HG02610 (cell line): ENCODE measurements around the gene ZNF688.

Experiments used
- ATAC-seq: cut with Tn5 transposase; IDR thresholded peaks from one replicate; pipeline ENCODE4 v1.9.1; 2021; ENCODE audit warnings: mild to moderate bottlenecking, moderate library complexity; ENCODE audit not compliant: unreplicated experiment

Gene ZNF688

GRCh38 chr16:30521873-30522641, 49.5 kb downstream of the ZNF688 start:
- ATAC-seq, result no peak

DNA sequence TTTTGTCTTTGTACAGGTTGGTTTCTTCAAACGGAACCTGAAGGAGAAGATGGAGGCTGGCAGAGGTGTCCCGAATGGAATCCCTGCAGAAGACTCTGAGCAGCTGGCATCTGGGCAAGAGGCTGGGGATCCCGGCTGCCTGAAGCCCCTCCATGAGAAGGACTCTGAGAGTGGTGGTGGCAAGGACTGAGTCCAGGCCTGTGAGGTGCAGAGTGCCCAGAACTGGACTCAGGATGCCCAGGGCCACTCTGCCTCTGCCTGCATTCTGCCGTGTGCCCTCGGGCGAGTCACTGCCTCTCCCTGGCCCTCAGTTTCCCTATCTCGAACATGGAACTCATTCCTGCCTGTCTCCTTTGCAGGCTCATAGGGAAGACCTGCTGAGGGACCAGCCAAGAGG, 50.0 kb downstream of the ZNF688 start:
- no peak for ATAC-seq
